ENCODE data around the gene EDDM13. TPM values are rescaled to one million over a fixed set of nuclear protein-coding genes. Genes with fewer than 3 reads are reported as not detected.

Gene EDDM13
- total and polyA plus RNA-seq, 2 of the 8 experiments (the other 6 are each of a cell fraction or from before 2014, with no cell fraction given), result not detected

- no peak for TF ChIP-seq EGR1 (IDR thresholded peaks at IDR 0.05; ENCODE audit: borderline replicate concordance, low read depth, low read length)
Measured at GRCh38 chr19:56223481-56223880, 49.1 kb upstream of the EDDM13 start (continued).
